ENCODE measurements around the gene JAG1.

The JAG1 gene

GRCh38 chr20:10591946-10592521 is 81.8 kb downstream of the JAG1 start:
- in situ Hi-C loops (cut with HindIII; ENCODE audit: low sequenced_read_pairs), result loop anchor here (5.0 kb wide), 1 partner anchor 65 kb away; no protein-coding TSS in a partner anchor

GRCh38 chr20:10590950-10591671 is 82.7 kb downstream of the JAG1 start:
- in situ Hi-C loops (cut with HindIII; ENCODE audit: low sequenced_read_pairs), result loop anchor here (5.0 kb wide), 1 partner anchor 66 kb away; no protein-coding TSS in a partner anchor

- in situ Hi-C loops (cut with HindIII; ENCODE audit: low sequenced_read_pairs), result loop anchor here (5.0 kb wide), 1 partner anchor 67 kb away; no protein-coding TSS in a partner anchor
Measured at GRCh38 chr20:10590446-10590845, 83.4 kb downstream of the JAG1 start.

Data from endothelial cell of hepatic sinusoid (primary cell).